ENCODE measurements around the gene ZNF471. TPM values are rescaled to one million over a fixed set of nuclear protein-coding genes. Genes with fewer than 3 reads are reported as not detected.

Gene ZNF471
- not detected in 2 replicates for total RNA-seq (2014; rRNA removed; shearing (Covaris generic))
- total RNA-seq (2022): not detected in 2 replicates
- not detected for Bru-seq, nascent RNA
- not detected for BruChase-seq, experiment 1, labeled RNA remaining after a 6-hour chase
- not detected for BruChase-seq, experiment 2, labeled RNA remaining after a 2-hour chase
- long read RNA-seq: 0 reads

DNA sequence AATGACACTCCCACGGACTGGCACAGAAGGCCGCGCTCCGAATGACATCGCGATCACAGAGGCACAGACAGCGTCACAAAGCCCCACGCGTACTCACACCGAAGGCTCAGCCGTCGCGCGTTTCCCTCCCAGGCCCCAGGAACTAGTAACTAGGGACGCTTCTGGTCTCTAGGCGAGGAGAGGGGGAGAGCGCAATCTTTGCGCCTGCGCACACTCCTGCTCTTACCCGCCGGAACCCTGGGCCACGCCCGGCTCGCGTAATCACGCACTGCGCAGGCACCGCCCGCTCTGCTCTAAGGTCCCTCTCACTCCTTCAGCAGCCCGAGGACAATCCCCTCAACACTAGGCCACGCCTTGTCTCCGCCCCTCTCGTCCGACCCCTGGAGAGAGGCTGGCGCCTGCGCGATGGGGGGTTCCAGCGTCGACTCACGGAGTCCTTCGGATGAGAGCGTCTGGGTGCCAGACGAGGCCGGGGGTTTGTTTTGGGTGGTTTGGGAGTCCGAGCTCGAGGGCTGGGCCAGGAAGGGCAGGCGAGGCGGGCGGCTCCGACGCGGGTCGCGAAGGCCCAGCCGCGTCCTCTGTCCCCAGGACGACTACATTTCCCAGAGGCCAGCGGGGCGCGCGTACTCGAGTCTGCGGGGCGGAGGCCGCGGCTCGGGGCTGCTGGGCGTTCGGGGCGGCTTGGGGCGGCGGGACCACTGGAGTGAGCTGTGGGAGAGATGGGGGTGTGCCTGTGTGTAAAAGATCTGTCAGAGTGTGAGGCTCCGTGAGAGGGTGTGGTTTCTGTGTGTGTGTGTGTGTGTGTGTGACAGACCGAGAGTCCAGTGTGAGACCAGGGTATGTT, at the start of gene ZNF471:
ZNF471 (plus strand) TSS at position 410 of the 844 bp plus-strand sequence. CDS start 3,717 bp downstream, outside the sequence.
- no peak for TF ChIP-seq CTCF (conservative IDR thresholded peaks at IDR 0.05; ENCODE audit: low read length)
- no peak for TF ChIP-seq EZH2phosphoT487 (IDR thresholded peaks at IDR 0.05; ENCODE audit: borderline replicate concordance, low read depth, low read length)
- POLR2A ChIA-PET: no interaction called here
- Histone ChIP-seq H4K20me1 (ENCODE audit: insufficient read depth, low read length) (no peaks in the 10 kb centered on the region), H3K36me3 (ENCODE audit: insufficient read depth, low read length) (no peaks in the 10 kb centered on the region), H3K4me2 (ENCODE audit: low read length) (no peak within 1 kb of the TSS), H3K9me2 (ENCODE audit: insufficient read depth, low read length) (no peaks in the 10 kb centered on the region), H3K79me2 (ENCODE audit: insufficient read depth, low read depth, low read length) (no peaks in the 10 kb centered on the region), H3K9me3 (ENCODE audit: low read length) (no peaks in the 10 kb centered on the region), H3K4me3 (ENCODE audit: low read depth, low read length, poor library complexity, severe bottlenecking) (no peak within 1 kb of the TSS), H2AFZ (ENCODE audit: low read length) (no peak within 1 kb of the TSS), H3K4me1 (ENCODE audit: insufficient read depth, low read length, poor library complexity, severe bottlenecking) (no peaks in the 10 kb centered on the region), H3K27ac (ENCODE audit: low read depth, low read length, poor library complexity, severe bottlenecking) (no peak within 1 kb of the TSS)
- intact Hi-C loops (cut with micrococcal nuclease; ENCODE audit: unreplicated experiment): no loop called here
- CTCF ChIA-PET (ENCODE audit: unreplicated experiment): no interaction called here
- no TSS peak for BruUV-seq (replicated peaks)
- DNase-seq (ENCODE audit: low spot score): no peak

DNA sequence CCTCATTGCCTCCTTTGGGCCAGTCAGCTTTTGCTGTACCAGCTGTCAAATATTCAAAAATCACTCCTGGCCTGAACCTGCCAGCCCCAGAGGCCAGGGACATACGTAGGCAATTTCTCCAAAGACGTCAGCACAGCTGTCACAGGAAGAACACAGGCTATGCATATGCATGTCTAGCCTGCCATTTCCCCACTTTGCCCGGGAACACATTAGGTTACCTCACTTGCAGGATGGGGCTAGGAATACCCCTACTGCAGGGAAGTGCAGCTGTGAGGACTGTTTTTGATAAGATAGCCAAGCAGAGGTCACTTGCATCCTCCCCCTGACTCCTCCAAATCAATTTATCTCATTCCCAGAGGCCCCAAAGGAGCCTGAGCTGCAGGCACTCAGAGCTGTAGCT, 33.3 kb upstream of the ZNF471 start:
- POLR2A ChIA-PET: no interaction called here
- intact Hi-C loops (cut with micrococcal nuclease; ENCODE audit: unreplicated experiment): no loop called here

More for the DNA sequence above, 33.3 kb upstream of the ZNF471 start:
- Histone ChIP-seq H3K36me3 (ENCODE audit: insufficient read depth, low read length) (no peaks in the 10 kb centered on the region), H3K4me1 (ENCODE audit: insufficient read depth, low read length, poor library complexity, severe bottlenecking) (no peaks in the 10 kb centered on the region), H3K4me3 (ENCODE audit: low read depth, low read length, poor library complexity, severe bottlenecking) (no peak overlapping the region), H4K20me1 (ENCODE audit: insufficient read depth, low read length) (no peaks in the 10 kb centered on the region), H3K9me3 (ENCODE audit: low read length) (no peaks in the 10 kb centered on the region), H2AFZ (ENCODE audit: low read length) (no peak overlapping the region), H3K27ac (ENCODE audit: low read depth, low read length, poor library complexity, severe bottlenecking) (no peak overlapping the region), H3K9me2 (ENCODE audit: insufficient read depth, low read length) (no peaks in the 10 kb centered on the region), H3K79me2 (ENCODE audit: insufficient read depth, low read depth, low read length) (no peaks in the 10 kb centered on the region), H3K4me2 (ENCODE audit: low read length) (no peak overlapping the region)
- CTCF ChIA-PET (ENCODE audit: unreplicated experiment): no interaction called here
- no peak for DNase-seq (ENCODE audit: low spot score)
- TF ChIP-seq EZH2phosphoT487 (IDR thresholded peaks at IDR 0.05; ENCODE audit: borderline replicate concordance, low read depth, low read length) (no peak), CTCF (conservative IDR thresholded peaks at IDR 0.05; ENCODE audit: low read length) (no peak)
- BruUV-seq (replicated peaks): no TSS peak

Measured in OCI-LY7 (cell line).